ENCODE results near the gene SMC1B.

SMC1B gene

GRCh38 chr22:45427114-45427513 is 13.7 kb upstream of the SMC1B start:
- CTCF ChIA-PET, result no interaction called here
- no peak overlapping the region for H3K27ac ChIP-seq
- POLR2A ChIA-PET (ENCODE audit: low non-redundant PET), result no interaction called here
- no peak for TF ChIP-seq CTCF (conservative IDR thresholded peaks at IDR 0.05; ENCODE audit: low read depth)
- DNase-seq (ENCODE audit: low spot score), result no peak

- DNase-seq (ENCODE audit: low spot score), result no peak
- ChIA-PET CTCF (no interaction called here), POLR2A (ENCODE audit: low non-redundant PET) (no interaction called here)
- TF ChIP-seq CTCF (conservative IDR thresholded peaks at IDR 0.05; ENCODE audit: low read depth), result no peak
- no peak overlapping the region for H3K27ac ChIP-seq
Measured at GRCh38 chr22:45426387-45426786, 13.0 kb upstream of the SMC1B start.

- H3K27ac ChIP-seq, result no peak overlapping the region
- TF ChIP-seq CTCF (conservative IDR thresholded peaks at IDR 0.05; ENCODE audit: low read depth), result no peak
- POLR2A ChIA-PET (ENCODE audit: low non-redundant PET), result no interaction called here
- DNase-seq (ENCODE audit: low spot score), result no peak
- CTCF ChIA-PET, result no interaction called here
Measured at GRCh38 chr22:45425531-45426265, 12.3 kb upstream of the SMC1B start.

- DNase-seq (ENCODE audit: low spot score), result no peak
- H3K27ac ChIP-seq, result no peak overlapping the region
- CTCF ChIA-PET, result no interaction called here
- no peak for TF ChIP-seq CTCF (conservative IDR thresholded peaks at IDR 0.05; ENCODE audit: low read depth)
- POLR2A ChIA-PET (ENCODE audit: low non-redundant PET), result no interaction called here
Measured at GRCh38 chr22:45425101-45425500, 11.7 kb upstream of the SMC1B start.

- no peak for TF ChIP-seq CTCF (conservative IDR thresholded peaks at IDR 0.05; ENCODE audit: low read depth)
Measured at GRCh38 chr22:45424241-45424731, 10.9 kb upstream of the SMC1B start.

GRCh38 chr22:45423524-45423923 is 10.1 kb upstream of the SMC1B start:
- ChIA-PET POLR2A (ENCODE audit: low non-redundant PET) (no interaction called here), CTCF (interaction anchor here (0.6 to 1.0 kb wide), 2 partner anchors 40 to 171 kb away, joined by 3 to 4 read pairs; no protein-coding TSS in a partner anchor)
- no peak for TF ChIP-seq CTCF (conservative IDR thresholded peaks at IDR 0.05; ENCODE audit: low read depth)
- H3K27ac ChIP-seq, result no peak overlapping the region
- no peak for DNase-seq (ENCODE audit: low spot score)

More at GRCh38 chr22:45424241-45424731, 10.9 kb upstream of the SMC1B start:
- H3K27ac ChIP-seq, result no peak overlapping the region
- POLR2A ChIA-PET (ENCODE audit: low non-redundant PET), result no interaction called here
- CTCF ChIA-PET, result no interaction called here
- no peak for DNase-seq (ENCODE audit: low spot score)

Data from RWPE1 (cell line).